ENCODE data around the gene MALAT1. TPM values are rescaled to one million over a fixed set of nuclear protein-coding genes. Genes with fewer than 3 reads are reported as not detected.

Gene MALAT1
- total and polyA plus RNA-seq, 4 donors, result 557 to 14,973 (median 4,235) TPM

DNA sequence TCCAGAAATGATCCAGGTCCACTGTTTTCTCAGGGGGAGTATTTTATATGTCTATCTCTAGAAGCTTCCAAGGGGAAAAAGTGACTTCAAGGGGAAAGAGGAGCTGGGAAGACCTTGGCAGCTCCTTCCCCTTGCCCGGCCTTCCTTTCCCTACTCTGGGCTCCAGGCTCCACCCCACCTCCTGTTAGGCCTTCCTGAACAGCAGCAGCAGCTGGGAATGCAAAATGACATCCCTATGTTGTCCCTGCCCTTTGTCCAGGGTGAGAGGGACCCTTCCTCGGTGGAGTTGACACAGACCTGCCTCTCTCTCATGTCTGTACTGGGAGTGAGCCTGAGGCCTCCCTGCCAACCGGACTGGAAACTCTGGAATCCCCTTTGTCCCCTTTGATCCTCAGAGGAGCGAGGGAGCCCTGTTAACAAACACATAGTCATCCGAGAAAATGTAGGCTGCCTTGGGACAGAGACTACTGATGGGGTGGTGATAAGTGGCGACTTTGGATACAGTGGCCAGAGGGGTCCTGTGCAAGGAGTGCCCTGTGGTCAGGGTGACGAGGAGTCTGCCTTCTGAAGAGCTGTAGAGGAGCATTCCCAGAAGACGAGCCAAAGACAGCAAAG, 9.0 kb upstream of the MALAT1 start:
- no peak overlapping the region for H3K4me3 ChIP-seq (ENCODE audit: low read depth, low read length)
- H3K4me1 ChIP-seq (ENCODE audit: control insufficient read depth, insufficient read depth, low read length), result peaks cover 93% of the 10 kb centered on the region
- peak overlapping the region; percentile 98 for H3K27ac ChIP-seq (ENCODE audit: low read depth, low read length)
- no peaks in the 10 kb centered on the region for H3K27me3 ChIP-seq (ENCODE audit: control insufficient read depth, insufficient read depth, low read length)
- H3K9me3 ChIP-seq (ENCODE audit: control insufficient read depth, insufficient read depth, low read length), result no peaks in the 10 kb centered on the region
- DNase-seq (ENCODE audit: low read depth in 4 of 6, low spot score in 6 of 6), result peak in 2 of 6 donors; percentile 56 to 67
- WGBS (ENCODE audit: insufficient coverage), result 17% methylated on average over 5 of the region's 8 CpGs
- H3K36me3 ChIP-seq (ENCODE audit: control insufficient read depth, insufficient read depth, low read length), result no peaks in the 10 kb centered on the region

DNA sequence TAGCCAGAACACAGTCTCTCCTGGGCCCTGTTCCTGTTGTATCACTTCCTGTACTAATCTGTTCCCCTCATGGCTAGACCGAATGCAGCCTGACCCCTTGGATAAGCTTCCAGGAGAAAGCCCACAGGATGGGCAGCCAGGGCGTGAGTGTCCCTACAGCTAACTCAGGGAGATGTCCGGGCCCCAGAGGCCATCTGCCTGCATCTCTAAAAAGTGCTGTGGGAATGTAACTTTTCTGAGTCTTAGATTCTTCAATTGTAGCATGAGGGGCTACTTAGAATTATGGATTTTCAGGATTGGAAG, 7.7 kb upstream of the MALAT1 start:
- DNase-seq (ENCODE audit: low read depth in 4 of 6, low spot score in 6 of 6), result no peak
- no peaks in the 10 kb centered on the region for H3K36me3 ChIP-seq (ENCODE audit: control insufficient read depth, insufficient read depth, low read length)
- no peak overlapping the region for H3K4me3 ChIP-seq (ENCODE audit: low read depth, low read length)
- peaks cover 87% of the 10 kb centered on the region for H3K4me1 ChIP-seq (ENCODE audit: control insufficient read depth, insufficient read depth, low read length)
- no peaks in the 10 kb centered on the region for H3K27me3 ChIP-seq (ENCODE audit: control insufficient read depth, insufficient read depth, low read length)
- 77% methylated on average over 3 of the region's 3 CpGs for WGBS (ENCODE audit: insufficient coverage)
- peak overlapping the region; percentile 98 for H3K27ac ChIP-seq (ENCODE audit: low read depth, low read length)
- no peaks in the 10 kb centered on the region for H3K9me3 ChIP-seq (ENCODE audit: control insufficient read depth, insufficient read depth, low read length)

DNA sequence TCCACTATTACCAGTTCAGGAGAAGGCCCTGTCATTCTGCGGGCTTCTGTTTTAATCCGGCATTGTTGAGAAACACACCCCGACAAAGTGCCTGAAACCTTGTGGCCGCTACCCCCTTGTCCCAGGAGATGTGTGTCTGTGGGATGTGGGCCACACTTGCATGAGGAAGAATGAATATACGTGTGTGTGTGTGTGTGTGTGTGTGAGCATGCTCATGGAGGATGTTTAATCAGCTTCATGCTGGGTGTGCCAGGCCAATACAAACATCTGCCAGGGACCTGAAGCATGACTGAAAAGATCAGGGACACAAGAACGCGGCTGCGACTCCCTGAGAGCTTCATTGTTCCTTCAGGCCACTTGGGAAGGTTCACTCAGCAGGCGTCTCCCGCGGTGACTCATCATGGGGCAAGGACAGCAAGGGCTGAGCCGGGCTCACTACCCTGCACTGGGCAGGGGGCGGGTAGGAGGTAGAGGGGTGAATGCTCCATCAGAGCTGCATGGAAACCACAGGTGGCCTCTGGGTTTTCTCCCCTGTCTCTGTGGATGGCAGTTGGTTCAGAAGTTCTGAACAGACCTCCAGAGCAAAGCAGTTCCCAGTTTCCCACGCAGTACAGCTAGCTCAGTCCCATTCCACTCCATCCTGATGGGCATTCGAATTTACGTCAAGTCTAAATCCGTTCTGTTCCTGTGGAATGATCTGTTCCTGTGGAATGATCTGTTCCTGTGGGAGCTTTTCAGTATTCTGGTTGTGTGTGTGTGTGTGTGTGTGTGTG, 7.0 kb upstream of the MALAT1 start:
- H3K27ac ChIP-seq (ENCODE audit: low read depth, low read length), result peak overlapping the region; percentile 98
- H3K4me3 ChIP-seq (ENCODE audit: low read depth, low read length), result no peak overlapping the region
- no peaks in the 10 kb centered on the region for H3K9me3 ChIP-seq (ENCODE audit: control insufficient read depth, insufficient read depth, low read length)
- H3K27me3 ChIP-seq (ENCODE audit: control insufficient read depth, insufficient read depth, low read length), result no peaks in the 10 kb centered on the region
- H3K4me1 ChIP-seq (ENCODE audit: control insufficient read depth, insufficient read depth, low read length), result peaks cover 87% of the 10 kb centered on the region
- WGBS (ENCODE audit: insufficient coverage), result 17% methylated on average over 11 of the region's 17 CpGs
- no peaks in the 10 kb centered on the region for H3K36me3 ChIP-seq (ENCODE audit: control insufficient read depth, insufficient read depth, low read length)
- peak in 2 of 6 donors; percentile 70 to 85 for DNase-seq (ENCODE audit: low read depth in 4 of 6, low spot score in 6 of 6)

DNA sequence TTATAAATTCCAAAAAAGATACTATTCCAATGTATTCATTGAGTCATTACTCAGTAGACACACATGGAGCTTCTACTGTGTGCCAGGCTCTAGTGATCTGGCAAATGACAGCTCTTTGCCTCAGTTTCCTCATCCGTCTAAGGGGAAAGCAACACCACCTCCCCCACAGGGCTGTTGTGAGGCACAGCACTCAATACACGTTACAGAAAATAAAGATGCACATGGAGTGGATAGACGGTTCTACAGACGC, 6.5 kb upstream of the MALAT1 start:
- Histone ChIP-seq H3K4me1 (ENCODE audit: control insufficient read depth, insufficient read depth, low read length) (peaks cover 87% of the 10 kb centered on the region), H3K27ac (ENCODE audit: low read depth, low read length) (peak overlapping the region; percentile 98), H3K27me3 (ENCODE audit: control insufficient read depth, insufficient read depth, low read length) (no peaks in the 10 kb centered on the region), H3K4me3 (ENCODE audit: low read depth, low read length) (no peak overlapping the region), H3K36me3 (ENCODE audit: control insufficient read depth, insufficient read depth, low read length) (no peaks in the 10 kb centered on the region), H3K9me3 (ENCODE audit: control insufficient read depth, insufficient read depth, low read length) (no peaks in the 10 kb centered on the region)
- no peak for DNase-seq (ENCODE audit: low read depth in 4 of 6, low spot score in 6 of 6)
- 44% methylated on average over 4 of the region's 4 CpGs for WGBS (ENCODE audit: insufficient coverage)

DNA sequence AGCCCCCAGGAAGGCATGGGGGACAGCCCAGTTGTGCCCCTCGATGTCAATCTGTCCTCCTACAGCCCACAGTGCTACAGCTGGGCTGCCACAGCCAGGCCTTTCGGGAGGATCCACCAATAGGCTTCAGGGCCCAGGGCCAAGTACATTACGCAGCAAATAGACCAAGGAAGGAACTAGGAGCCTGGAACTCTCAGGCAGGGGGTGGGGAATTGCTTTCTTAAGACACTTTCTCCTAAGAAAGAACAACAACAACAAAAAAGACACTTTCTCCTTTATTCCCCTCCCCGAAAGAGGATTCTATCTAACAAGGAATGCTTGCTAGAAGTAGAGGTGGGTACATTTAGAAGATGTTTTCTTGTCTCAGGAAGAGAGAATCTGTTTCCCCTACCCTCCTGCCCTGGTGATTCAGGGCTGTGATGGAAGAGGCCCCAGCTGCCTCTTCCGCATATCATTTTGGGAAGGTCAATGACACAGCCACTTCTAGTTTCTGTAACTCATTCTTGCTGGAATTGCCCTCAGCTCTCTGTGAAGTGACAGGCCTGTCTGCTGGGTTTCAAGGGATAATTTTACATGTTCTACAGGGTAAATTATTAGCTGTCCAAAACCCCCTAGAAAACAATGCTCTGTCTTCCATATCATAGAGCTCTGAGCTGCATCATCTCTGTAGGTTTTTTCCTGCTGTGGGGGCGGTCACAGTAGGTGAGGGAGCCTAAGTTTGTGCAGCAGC, 6.0 kb upstream of the MALAT1 start:
- DNase-seq (ENCODE audit: low read depth in 4 of 6, low spot score in 6 of 6), result peak in 2 of 6 donors; percentile 78 to 87
- H3K4me3 ChIP-seq (ENCODE audit: low read depth, low read length), result no peak overlapping the region
- H3K27me3 ChIP-seq (ENCODE audit: control insufficient read depth, insufficient read depth, low read length), result no peaks in the 10 kb centered on the region
- no peaks in the 10 kb centered on the region for H3K36me3 ChIP-seq (ENCODE audit: control insufficient read depth, insufficient read depth, low read length)
- H3K27ac ChIP-seq (ENCODE audit: low read depth, low read length), result peak overlapping the region; percentile 98
- H3K9me3 ChIP-seq (ENCODE audit: control insufficient read depth, insufficient read depth, low read length), result no peaks in the 10 kb centered on the region
- peaks cover 88% of the 10 kb centered on the region for H3K4me1 ChIP-seq (ENCODE audit: control insufficient read depth, insufficient read depth, low read length)
- WGBS (ENCODE audit: insufficient coverage), result 7% methylated on average over 2 of the region's 6 CpGs

DNA sequence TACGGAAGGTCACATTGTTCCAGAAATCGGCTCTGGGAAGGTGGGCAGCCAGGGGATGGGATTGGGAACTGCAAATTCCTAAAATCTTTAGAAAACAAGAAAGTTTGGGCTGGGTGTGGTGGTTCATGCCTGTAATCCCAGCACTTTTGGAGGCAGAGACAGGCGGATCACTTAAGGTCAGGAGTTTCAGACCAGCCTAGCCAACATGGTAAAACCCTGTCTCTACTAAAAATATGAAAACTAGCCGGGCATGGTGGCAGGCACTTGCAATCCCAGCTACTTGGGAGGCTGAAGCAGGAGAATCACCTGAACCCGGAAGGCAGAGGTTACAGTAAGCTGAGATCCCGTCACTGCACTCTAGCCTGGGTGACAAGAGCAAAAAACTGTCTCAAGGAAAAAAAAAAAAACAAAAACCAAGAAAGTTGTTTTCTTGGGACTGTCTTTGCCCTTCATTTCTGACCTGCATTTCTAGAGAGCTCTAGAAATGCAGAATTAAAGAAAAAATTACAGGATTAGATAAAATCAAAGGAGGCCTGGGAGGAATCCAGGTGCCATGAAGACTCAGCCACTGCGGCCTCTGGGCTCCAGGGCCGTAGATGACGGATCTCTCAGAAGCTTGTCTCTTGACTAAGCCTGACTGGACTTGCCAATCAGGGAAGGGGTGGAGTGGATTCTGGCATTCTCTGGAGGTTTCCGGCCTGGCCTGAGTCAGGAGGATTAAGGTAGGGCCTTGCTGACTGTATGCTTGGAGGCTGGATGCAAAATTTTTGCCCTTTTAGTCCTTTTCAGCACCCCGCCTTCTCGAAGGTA, 5.3 kb upstream of the MALAT1 start:
- Histone ChIP-seq H3K27ac (ENCODE audit: low read depth, low read length) (peak overlapping the region; percentile 98), H3K4me1 (ENCODE audit: control insufficient read depth, insufficient read depth, low read length) (peaks cover 87% of the 10 kb centered on the region), H3K36me3 (ENCODE audit: control insufficient read depth, insufficient read depth, low read length) (no peaks in the 10 kb centered on the region), H3K27me3 (ENCODE audit: control insufficient read depth, insufficient read depth, low read length) (no peaks in the 10 kb centered on the region), H3K9me3 (ENCODE audit: control insufficient read depth, insufficient read depth, low read length) (no peaks in the 10 kb centered on the region), H3K4me3 (ENCODE audit: low read depth, low read length) (no peak overlapping the region)
- WGBS (ENCODE audit: insufficient coverage), result 68% methylated on average over 10 of the region's 12 CpGs
- peak in 1 of 6 donors; percentile 54 for DNase-seq (ENCODE audit: low read depth in 4 of 6, low spot score in 6 of 6)

DNA sequence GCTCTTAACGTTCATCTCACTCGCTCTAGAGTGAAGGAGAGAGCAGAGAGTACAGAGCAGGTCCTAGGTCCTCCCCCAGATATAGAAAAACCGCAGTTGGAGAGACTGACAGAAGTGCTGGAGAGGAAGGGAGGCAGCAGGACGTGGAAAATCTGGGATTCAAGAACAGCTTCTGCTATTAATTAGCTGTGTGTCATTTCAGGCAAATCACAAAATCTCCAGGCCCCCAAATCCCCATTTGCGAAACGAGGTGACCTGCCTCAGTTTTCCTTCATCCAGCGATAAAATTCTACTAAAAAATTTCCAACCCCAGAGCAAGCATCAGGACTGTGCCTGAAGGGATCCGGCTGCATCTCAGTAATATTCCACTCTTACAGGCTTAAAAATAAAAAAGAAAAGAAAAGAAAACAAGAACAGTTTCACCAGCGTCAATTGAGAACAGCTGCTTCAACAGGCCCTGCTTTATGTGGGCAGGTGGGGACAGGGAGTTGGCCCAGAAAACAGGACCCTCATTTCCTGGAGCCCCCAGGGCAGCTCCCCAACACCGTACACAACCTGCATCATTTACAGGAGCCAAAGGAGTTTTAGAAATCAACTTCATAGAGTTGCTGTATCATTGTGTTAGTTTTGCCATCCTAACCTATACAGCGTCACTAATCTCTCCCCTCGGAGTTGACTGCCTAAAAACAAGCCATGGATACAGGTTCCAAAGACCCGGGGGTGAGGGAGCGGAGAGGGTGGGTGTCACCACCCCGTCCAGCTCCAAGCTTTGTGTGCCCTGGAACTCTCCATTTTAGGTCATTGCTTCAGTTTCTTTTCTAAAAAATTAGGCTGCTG, 2.3 kb upstream of the MALAT1 start:
- Histone ChIP-seq H3K4me3 (ENCODE audit: low read depth, low read length) (peak overlapping the region; percentile 43), H3K9me3 (ENCODE audit: control insufficient read depth, insufficient read depth, low read length) (no peaks in the 10 kb centered on the region), H3K27me3 (ENCODE audit: control insufficient read depth, insufficient read depth, low read length) (no peaks in the 10 kb centered on the region), H3K36me3 (ENCODE audit: control insufficient read depth, insufficient read depth, low read length) (no peaks in the 10 kb centered on the region), H3K4me1 (ENCODE audit: control insufficient read depth, insufficient read depth, low read length) (peaks cover 57% of the 10 kb centered on the region), H3K27ac (ENCODE audit: low read depth, low read length) (peak overlapping the region; percentile 99)
- WGBS (ENCODE audit: insufficient coverage), result 3% methylated on average over 3 of the region's 15 CpGs
- DNase-seq (ENCODE audit: low read depth in 4 of 6, low spot score in 6 of 6), result peak in 2 of 6 donors; percentile 64 to 69

DNA sequence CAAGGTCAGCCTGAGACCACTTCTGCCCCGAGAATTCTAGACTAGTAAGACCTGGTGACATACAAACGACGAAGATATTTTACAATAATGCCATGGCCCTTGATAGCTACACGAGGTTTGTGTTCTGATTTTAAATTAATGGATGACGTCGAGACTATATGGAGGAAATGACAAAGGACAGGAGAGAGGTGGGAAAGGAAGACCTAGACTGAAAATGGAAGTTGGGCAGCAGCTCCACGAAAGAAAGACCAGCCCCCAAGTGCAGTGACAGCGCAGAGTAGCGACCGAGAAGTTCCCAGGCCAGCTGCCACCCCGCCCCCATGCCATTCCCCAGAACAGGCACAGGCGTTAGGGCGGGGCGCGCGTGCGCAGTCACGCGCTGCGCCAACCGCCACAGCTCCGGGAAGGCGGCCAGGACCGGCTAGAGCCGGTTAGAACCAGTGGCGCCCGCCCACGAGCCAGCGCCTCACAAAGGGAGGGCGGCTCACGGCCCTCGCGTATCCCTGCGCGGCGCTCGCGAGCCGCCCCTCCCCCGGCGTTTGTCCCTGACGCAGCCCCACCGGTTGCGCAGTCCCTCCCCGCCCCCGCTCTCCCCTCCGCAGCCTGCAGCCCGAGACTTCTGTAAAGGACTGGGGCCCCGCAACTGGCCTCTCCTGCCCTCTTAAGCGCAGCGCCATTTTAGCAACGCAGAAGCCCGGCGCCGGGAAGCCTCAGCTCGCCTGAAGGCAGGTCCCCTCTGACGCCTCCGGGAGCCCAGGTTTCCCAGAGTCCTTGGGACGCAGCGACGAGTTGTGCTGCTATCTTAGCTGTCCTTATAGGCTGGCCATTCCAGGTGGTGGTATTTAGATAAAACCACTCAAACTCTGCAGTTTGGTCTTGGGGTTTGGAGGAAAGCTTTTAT, 1.5 kb upstream of the MALAT1 start:
- WGBS (ENCODE audit: insufficient coverage), result under 1% methylated on average over 57 of the region's 61 CpGs
- peaks cover 49% of the 10 kb centered on the region for H3K4me1 ChIP-seq (ENCODE audit: control insufficient read depth, insufficient read depth, low read length)
- DNase-seq (ENCODE audit: low read depth in 4 of 6, low spot score in 6 of 6), result peak; percentile 96 to 100 (median 96)
- peak overlapping the region; percentile 75 for H3K4me3 ChIP-seq (ENCODE audit: low read depth, low read length)
- no peaks in the 10 kb centered on the region for H3K36me3 ChIP-seq (ENCODE audit: control insufficient read depth, insufficient read depth, low read length)
- no peaks in the 10 kb centered on the region for H3K9me3 ChIP-seq (ENCODE audit: control insufficient read depth, insufficient read depth, low read length)
- H3K27me3 ChIP-seq (ENCODE audit: control insufficient read depth, insufficient read depth, low read length), result no peaks in the 10 kb centered on the region
- peak overlapping the region; percentile 99 for H3K27ac ChIP-seq (ENCODE audit: low read depth, low read length)

Measured in spinal cord (tissue), 10 donors.